Erythroblast (primary cell): ENCODE data around the gene ETV3L.

Experiments
- GATA1 ChIP-seq: IDR thresholded peaks from 2 replicates; pipeline ENCODE4 v1.6.1; 2011; ENCODE audit warnings: low read depth, mild to moderate bottlenecking, control low read depth, low read length, moderate library complexity
- POLR2A ChIP-seq: IDR thresholded peaks from 2 replicates; pipeline ENCODE4 v1.6.1; 2011; ENCODE audit warnings: mild to moderate bottlenecking, low read length

GRCh38 chr1:157043685-157044084, 55.9 kb downstream of the ETV3L start:
- TF ChIP-seq POLR2A: no peak
- no peak for TF ChIP-seq GATA1
